8988T (cell line): ENCODE data around the gene REXO2.

ENCODE experiments used
- DNase-seq: peaks from one replicate; pipeline ENCODE4 v3.0.0; 2011

REXO2 gene

GRCh38 chr11:114440971-114441763 is 1.9 kb downstream of the REXO2 start:
- DNase-seq, result no peak

GRCh38 chr11:114441921-114442320 is 2.7 kb downstream of the REXO2 start:
- DNase-seq, result no peak

- DNase-seq, result no peak
Observed at GRCh38 chr11:114442536-114442935, 3.3 kb downstream of the REXO2 start.

- no peak for DNase-seq
Observed at GRCh38 chr11:114447444-114447843, 8.2 kb downstream of the REXO2 start.

- DNase-seq, result no peak
Observed at GRCh38 chr11:114447892-114448291, 8.6 kb downstream of the REXO2 start.

GRCh38 chr11:114448749-114449482 is 9.6 kb downstream of the REXO2 start:
- no peak for DNase-seq

GRCh38 chr11:114449845-114450244 is 10.6 kb downstream of the REXO2 start:
- DNase-seq, result no peak

GRCh38 chr11:114452399-114452798 is 13.1 kb downstream of the REXO2 start:
- no peak for DNase-seq

- no peak for DNase-seq
Observed at GRCh38 chr11:114463999-114464398, 24.7 kb downstream of the REXO2 start.

- DNase-seq, result no peak
Observed at GRCh38 chr11:114466742-114467141, 27.5 kb downstream of the REXO2 start.

GRCh38 chr11:114472661-114473060 is 33.4 kb downstream of the REXO2 start:
- no peak for DNase-seq

- DNase-seq, result no peak
Observed at GRCh38 chr11:114478001-114478410, 38.7 kb downstream of the REXO2 start.

GRCh38 chr11:114478768-114479167 is 39.5 kb downstream of the REXO2 start:
- DNase-seq, result no peak

- no peak for DNase-seq
Observed at GRCh38 chr11:114479331-114479730, 40.1 kb downstream of the REXO2 start.

- no peak for DNase-seq
Observed at GRCh38 chr11:114482114-114482513, 42.8 kb downstream of the REXO2 start.

GRCh38 chr11:114483929-114484328 is 44.7 kb downstream of the REXO2 start:
- no peak for DNase-seq

GRCh38 chr11:114496915-114497314 is 57.6 kb downstream of the REXO2 start:
- DNase-seq, result no peak

- DNase-seq, result no peak
Observed at GRCh38 chr11:114499756-114500155, 60.5 kb downstream of the REXO2 start.
